ENCODE data around the gene CIAO2B.
"Not testable (repeated sequence)": the region's sequence is repeated elsewhere in the genome, so short reads cannot be mapped to it uniquely, and the experiment has no call there.

CIAO2B gene

DNA sequence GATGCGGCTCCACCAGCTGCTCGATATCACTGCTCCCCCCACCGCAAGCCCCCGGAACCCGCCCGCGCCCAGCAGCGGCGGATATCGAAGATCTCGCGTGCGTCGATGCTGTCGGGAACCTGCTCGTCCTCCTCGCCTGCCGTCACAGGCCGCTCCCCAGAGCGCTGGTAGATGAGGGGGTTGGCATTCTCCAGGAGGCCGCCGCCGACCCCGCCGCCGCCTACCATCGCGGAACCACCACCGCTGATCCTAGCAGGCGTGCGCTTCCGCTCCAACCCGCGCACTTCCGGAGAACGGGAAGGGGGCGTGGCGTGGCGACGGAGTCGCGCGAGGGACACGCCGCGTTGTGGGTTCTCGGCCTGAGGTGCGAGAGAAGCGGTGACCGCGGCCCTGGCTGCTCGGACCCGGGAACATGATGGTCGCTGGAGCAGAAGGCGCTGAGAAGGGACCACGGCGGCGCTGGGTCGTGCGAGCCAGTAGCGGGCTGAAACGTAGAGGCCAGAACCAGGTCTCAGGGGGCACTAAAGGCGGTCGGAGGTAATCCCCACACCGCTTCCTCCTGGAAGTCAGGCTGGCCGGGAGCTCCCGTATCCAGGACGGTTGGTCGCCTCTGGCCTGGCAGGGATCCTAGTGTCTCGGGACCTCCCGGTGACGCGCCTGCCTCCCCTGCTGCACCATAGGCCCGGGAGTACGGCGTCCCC is at the start of gene CIAO2B:
TSS of gene CIAO2B (minus strand) at position 265 of the 701 bp plus-strand sequence. CDS start at position 227, 38 bp downstream.
- DNase-seq: peak; percentile 35

DNA sequence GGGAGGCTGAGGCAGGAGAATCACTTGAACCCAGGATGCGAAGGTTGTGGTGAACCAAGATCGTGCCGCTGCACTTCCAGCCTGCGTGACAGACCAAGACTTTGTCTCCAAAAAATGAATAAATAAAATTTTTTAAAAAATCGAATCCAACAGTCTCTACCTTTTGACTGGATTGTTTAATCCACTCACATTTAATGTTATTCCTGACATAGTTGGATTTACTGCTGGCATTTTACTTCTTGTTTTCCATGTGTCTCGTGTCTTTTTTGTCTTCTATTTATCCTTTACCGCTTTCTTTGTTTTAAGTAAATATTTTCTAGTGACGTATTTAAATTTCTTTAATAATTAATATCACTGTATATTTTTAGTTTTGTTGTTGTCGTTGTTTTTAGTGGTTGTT is 48.8 kb upstream of the CIAO2B start:
- no peak for DNase-seq

DNA sequence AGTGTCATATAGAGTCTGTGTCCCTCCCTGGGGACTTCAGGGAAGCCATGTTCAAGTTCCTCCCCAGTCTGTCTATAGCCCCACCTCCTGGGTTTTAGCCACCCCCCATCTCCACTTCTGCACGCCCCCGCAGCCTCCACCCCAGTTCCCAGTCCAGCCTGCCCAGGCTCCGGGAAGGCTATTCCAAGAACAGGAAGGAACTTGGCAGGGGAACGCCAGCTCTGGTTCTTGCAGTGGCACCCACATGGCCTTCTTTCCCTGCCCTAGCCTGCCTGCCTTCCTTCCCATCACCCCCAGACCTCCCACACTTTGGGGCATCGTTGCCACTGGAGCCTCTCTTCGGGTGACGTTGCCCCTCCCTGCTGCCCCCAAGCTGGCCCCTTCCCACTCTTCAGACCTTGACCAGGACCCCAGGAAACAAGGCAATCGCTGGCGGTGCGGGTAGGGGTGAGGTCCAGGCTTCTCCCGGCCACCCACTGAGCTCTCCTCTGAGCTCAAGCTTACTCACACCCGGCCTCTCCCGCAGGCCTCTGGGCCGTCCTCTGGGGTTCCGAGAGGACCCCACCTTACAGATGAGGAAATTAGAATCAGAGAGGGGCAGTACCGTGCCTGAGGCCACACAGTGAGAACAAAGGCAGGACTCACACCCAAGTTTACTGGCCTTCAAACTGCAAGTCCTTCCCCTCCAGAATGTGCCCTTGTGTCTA is 45.0 kb upstream of the CIAO2B start:
- DNase-seq: no peak

DNA sequence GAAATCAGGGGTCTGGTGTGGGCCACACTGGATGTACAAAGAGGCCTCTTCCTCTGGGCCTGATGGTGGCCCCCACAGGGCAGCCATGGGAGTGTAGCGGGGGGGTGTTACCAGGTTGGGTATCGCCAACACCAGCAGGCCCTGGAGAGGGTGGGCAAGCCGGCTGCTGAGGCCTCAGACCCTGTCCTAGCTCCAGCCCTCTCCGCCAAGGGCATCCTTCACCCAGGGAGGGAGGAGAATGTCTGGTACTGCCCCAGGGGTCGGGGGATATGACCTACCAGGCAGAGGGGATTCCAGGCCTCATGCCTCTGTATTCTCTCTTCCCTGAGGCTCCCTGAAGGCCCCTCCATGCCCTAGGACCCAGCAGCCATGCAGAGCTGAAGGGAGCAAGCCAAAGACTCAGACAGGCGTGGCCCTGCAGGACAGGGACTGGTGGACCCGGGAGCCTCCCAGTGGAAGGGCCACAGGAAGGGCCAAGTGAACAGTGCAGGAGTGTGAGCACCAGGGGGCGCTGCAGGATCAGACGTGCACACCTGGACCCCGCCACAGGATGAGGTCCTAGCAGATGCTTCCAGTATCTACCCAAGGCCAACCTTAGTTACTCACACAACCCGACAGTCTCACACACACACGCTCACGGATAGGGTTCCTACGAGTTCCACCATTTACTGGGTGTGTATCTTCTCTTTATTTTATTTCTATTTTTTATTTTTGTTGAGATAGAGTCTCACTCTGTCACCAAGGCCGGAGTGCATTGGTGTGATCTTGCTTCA is 43.3 kb upstream of the CIAO2B start:
- peak; percentile 84 for DNase-seq

DNA sequence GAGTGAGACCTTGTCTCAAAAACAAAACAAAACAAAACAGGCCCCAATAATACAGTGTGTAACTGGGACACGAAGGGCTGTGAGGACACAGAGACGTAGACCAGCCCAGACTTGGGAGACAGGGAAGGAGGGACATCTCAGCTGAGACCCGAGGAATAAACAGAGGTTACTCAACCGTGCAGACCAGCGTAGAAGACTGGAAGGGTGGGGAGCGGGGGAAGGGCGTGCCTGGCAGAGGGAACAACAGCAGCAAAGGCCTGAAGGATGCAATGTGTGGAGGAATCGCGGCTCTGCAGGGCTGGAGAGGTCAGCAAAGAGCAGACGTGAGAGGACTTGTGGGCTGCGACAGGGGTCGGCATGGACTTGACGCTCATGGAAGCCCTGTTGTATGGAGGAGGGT is 42.5 kb upstream of the CIAO2B start:
- DNase-seq: no peak

DNA sequence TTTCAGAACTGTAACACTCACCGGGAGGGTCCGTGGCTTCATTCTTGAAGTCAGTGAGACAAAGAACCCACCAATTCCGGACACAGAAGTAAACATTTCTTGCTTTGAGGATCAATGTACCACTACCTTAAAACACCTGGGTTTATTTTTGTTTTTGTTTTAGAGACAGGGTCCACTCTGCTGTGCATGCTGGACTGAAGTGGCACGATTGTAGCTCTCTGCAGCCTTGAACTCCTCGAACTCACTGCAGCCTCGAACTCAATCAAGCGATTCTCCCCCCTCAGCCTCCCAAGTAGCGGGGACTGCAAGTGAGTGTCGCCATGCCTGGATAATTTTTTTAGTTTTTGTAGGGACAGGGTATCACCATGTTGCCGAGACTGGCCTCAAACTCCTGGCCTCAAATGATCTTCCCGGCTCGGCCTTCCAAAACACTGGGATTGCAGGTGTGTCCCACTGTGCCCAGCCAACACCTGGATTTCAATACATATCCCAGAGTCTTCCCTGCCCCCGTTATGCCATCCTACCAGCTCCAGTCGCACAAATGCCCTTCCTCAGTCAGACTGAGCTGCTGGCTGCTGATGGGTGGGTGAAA is 41.2 kb upstream of the CIAO2B start:
- no peak for DNase-seq

DNA sequence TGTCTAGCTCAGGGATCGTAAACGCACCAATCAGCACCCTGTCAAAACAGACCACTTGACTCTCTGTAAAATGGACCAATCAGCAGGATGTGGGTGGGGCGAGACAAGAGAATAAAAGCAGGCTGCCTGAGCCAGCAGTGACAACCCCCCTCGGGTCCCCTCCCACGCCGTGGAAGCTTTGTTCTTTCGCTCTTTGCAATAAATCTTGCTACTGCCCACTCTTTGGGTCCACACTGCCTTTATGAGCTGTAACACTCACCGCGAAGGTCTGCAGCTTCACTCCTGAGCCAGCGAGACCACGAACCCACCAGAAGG is 40.7 kb upstream of the CIAO2B start:
- DNase-seq: not testable (repeated sequence)

DNA sequence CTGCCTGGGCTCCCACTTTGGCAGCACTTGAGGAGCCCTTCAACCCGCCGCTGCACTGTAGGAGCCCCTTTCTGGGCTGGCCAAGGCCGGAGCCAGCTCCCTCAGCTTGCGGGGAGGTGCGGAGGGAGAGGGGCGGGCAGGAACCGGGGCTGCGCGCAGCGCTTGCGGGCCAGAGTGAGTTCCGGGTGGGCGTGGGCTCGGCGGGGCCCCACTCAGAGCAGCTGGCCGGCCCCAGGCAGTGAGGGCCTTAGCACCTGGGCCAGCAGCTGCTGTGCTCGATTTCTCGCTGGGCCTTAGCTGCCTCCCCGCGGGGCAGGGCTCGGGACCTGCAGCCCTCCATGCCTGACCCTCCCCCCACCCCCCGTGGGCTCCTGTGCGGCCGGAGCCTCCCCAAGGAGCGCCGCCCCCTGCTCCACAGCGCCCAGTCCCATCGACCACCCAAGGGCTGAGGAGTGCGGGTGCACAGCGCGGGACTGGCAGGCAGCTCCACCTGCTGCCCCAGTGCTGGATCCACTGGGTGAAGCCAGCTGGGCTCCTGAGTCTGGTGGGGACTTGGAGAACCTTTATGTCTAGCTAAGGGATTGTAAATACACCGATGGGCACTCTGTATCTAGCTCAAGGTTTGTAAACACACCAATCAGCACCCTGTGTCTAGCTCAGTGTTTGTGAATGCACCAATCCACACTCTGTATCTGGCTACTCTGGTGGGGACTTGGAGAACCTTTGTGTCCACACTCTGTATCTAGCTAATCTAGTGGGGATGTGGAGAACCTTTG is 40.1 kb upstream of the CIAO2B start:
- DNase-seq: not testable (repeated sequence)

DNA sequence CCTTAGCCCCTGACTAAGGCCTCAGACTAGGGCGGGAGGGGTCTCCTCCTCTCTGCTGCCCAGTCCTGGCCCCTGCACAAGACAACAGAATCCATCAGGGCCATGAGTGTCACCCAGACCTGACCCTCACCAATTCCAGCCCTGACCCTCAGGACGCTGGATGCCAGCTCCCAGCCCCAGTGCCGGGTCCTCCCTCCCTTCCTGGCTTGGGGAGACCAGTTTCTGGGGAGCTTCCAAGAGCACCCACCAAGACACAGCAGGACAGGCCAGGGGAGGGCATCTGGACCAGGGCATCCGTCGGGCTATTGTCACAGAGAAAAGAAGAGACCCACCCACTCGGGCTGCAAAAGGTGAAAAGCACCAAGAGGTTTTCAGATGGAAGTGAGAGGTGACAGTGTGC is 39.5 kb upstream of the CIAO2B start:
- DNase-seq: no peak

DNA sequence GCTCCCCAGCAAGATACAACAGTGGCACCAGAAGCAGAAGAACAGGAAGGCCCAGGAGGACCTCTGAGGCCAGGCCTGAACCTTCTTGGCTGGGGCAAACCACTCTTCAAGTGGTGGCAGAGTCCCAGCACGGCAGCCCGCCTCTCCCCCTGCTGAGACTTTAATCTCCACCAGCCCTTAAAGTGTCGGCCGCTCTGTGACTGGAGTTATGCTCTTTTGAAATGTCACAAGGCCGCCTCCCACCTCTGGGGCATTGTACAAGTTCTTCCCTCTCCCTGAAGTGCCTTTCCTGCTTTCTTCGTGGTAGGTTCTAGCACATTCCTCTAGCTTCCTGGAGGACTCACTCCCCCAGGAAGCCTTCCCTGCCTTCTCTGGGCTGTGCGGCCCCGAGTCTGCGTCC is 38.8 kb upstream of the CIAO2B start:
- DNase-seq: no peak

DNA sequence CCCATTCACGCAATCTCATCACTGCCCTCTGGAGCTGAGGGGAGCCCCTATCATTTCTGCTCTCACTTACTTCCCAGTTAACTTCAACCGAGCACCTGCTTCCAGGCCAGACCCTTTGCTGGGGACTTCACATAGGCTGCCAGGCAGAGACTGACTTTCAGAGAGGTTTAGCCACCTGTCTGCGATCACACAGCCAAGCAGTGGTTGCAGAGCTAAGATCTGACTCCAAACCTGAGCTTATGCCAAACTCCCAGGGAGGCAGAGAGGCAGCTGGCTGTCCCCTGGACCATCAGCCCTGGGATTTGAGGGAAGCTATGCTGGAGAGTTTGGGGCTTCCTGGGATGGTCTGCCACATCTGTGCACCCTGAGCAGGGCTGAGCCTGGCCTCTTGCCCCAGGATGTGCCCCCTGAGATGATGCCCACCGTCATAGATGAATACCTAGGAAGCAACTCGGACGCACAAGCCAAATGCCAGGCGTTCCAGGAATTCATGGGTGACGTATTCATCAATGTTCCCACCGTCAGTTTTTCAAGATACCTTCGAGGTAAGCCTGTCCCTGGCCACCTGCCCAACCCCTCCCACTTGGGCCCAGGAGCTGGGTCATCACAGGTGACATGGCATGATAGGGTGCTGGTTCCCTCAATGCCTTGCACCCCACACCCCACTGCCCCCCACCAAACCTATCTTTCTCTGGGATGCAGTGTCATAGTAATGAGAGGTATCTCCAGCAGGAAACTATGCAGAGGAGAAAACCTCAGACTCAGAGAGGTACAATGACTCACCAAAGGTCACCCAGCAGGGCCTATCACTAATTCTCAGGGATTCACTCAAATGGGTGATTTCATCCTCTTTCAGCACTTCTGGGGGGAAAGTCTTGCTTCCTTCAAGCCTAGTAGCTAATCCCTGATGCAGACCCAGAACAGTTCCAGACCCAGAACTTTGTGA is 36.8 kb upstream of the CIAO2B start:
- no peak for DNase-seq

DNA sequence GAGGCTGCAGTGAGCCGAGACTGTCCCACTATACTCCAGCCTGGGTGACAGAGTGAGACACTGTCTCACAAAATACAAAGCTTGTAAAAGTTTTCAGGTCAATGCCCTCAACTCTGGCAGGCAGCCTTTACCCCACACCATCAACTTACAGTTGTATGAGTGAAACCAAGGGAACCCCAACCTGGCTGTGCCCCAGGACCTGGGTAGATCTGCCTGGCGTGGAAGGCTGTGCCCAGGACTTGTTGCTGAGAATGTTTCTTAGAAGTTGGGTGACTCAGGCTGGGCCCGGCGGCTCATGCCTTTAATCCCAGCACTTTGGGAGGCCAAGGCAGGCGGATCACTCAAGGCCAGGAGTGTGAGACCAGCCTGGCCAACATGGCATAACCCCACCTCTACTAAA is 34.6 kb upstream of the CIAO2B start:
- no peak for DNase-seq

DNA sequence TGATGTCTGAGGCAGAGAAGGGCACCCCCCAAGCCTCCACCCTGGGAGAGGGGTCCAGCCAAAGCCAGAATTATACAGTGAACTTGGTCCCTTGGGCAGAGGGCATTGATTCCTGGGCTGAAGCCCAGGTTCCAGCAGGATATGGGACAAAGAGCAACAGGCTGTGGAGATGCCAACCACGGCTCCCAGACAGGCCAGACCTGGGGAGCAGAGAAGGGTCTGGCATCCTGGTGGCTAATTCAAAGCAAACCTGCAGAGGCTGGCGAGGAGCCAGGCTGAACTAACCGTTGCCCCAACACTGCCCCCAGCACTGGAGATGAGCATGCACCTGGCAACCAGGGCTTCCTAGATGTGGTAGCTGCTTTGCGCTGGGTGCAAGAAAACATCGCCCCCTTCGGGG is 29.8 kb upstream of the CIAO2B start:
- DNase-seq: no peak

DNA sequence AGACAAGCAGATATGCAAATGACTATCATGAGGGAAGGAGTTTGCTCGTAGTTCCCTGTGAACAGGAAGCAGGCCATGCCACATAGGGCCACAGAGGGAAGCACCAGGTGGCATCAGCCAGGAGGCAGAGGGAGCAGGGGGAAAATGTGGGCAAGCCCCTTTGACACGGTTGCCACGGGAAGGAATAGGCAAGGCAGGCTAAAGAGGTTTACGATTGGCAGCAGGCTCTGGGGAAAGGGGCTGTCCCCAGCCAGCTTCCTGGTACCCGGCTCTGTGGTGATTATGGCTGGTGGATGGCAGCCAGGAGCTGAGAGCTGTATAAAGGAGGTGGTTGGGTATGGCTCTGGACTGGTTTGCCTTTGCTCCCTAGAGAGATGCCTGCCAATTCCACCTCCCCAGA is 27.7 kb upstream of the CIAO2B start:
- DNase-seq: no peak

DNA sequence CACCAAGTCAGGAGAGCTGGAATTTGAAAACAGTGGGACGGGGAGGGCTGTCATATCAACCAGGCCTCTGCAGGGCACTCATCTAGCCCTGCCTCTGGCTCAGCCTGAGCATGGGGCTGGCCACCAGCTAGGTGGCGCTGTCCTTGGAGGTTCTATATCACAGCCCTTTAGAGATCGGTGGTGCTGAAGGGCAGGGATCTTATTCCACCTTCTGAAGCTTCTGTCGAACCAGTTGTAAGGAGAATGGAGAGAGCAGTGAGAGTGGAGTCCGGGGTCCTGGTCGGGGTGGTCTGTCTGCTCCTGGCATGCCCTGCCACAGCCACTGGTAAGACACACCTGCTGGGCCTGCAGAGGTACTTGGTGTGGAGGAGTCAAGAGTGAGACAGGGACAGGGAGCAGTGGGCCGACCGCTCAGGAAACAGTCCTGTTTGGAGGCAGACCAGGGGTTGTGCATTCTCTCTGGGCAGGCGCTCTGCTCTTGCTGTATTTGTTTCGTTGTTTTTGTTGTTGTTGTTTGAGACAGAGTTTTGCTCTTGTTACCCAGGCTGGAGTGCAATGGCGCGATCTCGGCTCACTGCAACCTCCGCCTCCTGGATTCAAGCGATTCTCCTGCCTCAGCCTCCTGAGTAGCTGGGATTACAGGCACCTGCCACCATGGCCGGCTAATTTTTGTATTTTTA is 27.0 kb upstream of the CIAO2B start, which contains the start of gene CES3:
TSS of gene CES3 (plus strand) at position 202 of the 680 bp plus-strand sequence. CDS start at position 244, 42 bp downstream.
- DNase-seq: peak; percentile 74

DNA sequence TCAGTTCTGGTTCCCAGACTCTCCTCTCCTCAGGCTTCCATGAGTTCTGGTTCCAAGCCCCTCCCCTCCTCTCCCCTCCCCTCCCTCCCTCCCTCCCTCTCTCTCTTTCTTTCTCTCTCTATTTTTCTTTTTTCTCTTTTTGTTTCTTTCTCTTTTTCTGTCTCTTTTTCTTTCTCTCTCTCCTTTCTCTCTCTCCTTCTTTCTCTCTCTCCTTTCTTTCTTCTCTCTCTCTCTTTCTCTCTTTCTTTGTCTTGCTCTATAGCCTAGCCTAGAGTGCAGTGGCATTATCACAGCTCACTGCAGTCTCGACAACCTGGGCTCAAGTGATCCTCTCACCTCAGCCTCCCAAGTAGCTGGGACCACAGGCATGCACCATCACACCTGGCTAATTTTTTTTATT is 26.1 kb upstream of the CIAO2B start:
- DNase-seq: no peak

DNA sequence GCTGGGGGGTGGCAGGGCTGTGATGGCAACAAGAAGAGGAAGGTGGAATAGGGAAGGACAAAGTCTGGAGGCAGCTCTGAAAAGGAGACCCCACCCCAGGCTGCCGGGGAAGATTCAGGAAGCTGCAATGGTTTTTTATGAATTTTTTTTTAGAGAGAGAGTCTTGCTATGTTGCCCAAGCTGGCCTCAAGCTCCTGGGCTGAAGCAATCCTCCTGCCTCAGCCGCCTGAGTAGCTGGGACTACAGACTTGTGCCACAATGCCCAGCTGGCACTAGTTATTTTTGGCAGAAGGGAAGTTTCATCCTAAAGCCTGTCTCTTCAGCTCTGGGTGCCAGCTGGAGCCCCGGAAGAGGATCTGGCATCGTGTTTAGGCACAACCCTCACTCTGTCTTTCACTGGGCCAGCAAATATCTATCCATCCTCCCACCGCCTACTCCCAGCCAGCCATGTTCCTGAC is 25.5 kb upstream of the CIAO2B start:
- DNase-seq: no peak

DNA sequence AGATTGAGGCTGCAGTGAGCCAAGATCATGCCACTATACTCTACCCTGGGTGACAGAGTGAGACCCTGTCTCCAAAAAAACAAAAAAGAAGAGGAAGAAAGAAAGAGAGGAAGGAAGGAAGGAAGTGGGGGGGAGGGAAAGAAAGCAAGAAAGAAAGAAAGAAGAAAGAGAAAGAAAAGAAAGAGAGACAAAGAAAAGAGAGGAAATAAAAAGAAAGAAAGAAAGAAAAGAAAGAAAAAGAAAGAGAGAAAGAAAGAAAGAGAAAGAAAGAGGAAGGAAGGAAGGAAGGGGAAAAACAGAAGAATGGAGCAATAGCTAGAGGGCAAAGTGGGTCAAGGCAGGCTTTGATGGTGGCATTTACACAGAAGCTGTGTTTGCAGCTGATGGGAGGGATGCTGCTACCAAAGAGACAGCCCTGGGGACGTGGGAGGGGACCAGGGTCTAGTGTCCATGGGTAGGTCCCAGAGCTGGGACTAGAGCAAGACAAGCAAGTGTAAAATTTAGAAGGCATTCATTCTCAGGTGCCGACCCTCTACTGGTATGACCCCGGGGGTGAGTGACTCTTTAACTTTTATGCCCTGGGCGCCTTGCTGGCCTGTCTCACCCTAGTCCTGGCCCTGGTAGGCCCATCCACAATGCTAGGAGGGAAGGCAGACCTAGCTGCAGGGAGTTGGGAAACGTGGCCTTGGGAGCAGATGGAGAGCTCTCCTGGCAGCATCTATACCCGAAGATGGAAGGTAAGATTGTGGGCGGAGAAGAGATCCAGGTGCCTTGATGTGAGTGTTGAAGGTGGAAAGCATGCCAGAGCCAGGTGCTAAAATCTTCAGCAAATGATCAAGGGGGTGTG is 24.9 kb upstream of the CIAO2B start:
- no peak for DNase-seq

DNA sequence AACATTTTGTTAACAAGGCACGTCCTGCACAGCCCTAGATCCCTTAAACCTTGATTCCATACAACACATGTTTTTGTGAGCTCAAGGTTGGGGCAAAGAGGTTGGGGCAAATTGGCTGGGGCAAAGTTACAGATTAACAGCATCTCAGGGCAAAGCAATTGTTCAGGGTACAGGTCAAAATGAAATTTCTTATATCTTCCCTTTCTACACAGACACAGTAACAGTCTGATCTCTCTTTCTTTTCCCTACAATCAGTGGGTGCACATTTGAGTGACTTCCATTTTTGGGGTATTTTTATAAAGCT is 21.9 kb upstream of the CIAO2B start:
- DNase-seq: not testable (repeated sequence)
